ENCODE measurements around the gene CCDC194. TPM values are rescaled to one million over a fixed set of nuclear protein-coding genes. Genes with fewer than 3 reads are reported as not detected.

The CCDC194 gene
- total RNA-seq, 1 donor from 2014 or later, result not detected

GRCh38 chr19:17398902-17399527, 5.0 kb upstream of the CCDC194 start:
- Mint-ChIP-seq H3K4me1 (peaks cover 14% of the 10 kb centered on the region), H3K27ac (ENCODE audit: unreplicated experiment) (no peak overlapping the region), H3K36me3 (ENCODE audit: low read depth) (no peaks in the 10 kb centered on the region), H3K27me3 (ENCODE audit: low read depth) (no peaks in the 10 kb centered on the region), H3K4me3 (no peak overlapping the region), H3K9me3 (no peaks in the 10 kb centered on the region)
- TF ChIP-seq, protein P1, sequence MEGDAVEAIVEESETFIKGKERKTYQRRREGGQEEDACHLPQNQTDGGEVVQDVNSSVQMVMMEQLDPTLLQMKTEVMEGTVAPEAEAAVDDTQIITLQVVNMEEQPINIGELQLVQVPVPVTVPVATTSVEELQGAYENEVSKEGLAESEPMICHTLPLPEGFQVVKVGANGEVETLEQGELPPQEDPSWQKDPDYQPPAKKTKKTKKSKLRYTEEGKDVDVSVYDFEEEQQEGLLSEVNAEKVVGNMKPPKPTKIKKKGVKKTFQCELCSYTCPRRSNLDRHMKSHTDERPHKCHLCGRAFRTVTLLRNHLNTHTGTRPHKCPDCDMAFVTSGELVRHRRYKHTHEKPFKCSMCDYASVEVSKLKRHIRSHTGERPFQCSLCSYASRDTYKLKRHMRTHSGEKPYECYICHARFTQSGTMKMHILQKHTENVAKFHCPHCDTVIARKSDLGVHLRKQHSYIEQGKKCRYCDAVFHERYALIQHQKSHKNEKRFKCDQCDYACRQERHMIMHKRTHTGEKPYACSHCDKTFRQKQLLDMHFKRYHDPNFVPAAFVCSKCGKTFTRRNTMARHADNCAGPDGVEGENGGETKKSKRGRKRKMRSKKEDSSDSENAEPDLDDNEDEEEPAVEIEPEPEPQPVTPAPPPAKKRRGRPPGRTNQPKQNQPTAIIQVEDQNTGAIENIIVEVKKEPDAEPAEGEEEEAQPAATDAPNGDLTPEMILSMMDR (conservative IDR thresholded peaks at IDR 0.05), result no peak
- DNase-seq (ENCODE audit: low read depth, low spot score), result no peak

- Mint-ChIP-seq H3K4me3 (no peak overlapping the region), H3K27ac (ENCODE audit: unreplicated experiment) (no peak overlapping the region), H3K9me3 (no peaks in the 10 kb centered on the region), H3K27me3 (ENCODE audit: low read depth) (peaks cover 6% of the 10 kb centered on the region), H3K36me3 (ENCODE audit: low read depth) (no peaks in the 10 kb centered on the region), H3K4me1 (peaks cover 14% of the 10 kb centered on the region)
- TF ChIP-seq, protein P1 (conservative IDR thresholded peaks at IDR 0.05), result peak; percentile 64
- peak; percentile 51 for DNase-seq (ENCODE audit: low read depth, low spot score)
Measured at GRCh38 chr19:17394891-17395415, 957 bp upstream of the CCDC194 start.

- H3K36me3 Mint-ChIP-seq (ENCODE audit: low read depth), result no peaks in the 10 kb centered on the region
- H3K4me3 Mint-ChIP-seq, result peak overlapping the region; percentile 71
- DNase-seq (ENCODE audit: low read depth, low spot score), result no peak
- peaks cover 14% of the 10 kb centered on the region for H3K4me1 Mint-ChIP-seq
- H3K27ac Mint-ChIP-seq (ENCODE audit: unreplicated experiment), result no peak overlapping the region
- peaks cover 19% of the 10 kb centered on the region for H3K27me3 Mint-ChIP-seq (ENCODE audit: low read depth)
- no peaks in the 10 kb centered on the region for H3K9me3 Mint-ChIP-seq
- TF ChIP-seq, protein P1 (conservative IDR thresholded peaks at IDR 0.05), result no peak
Measured at GRCh38 chr19:17393002-17393401, 994 bp downstream of the CCDC194 start.

- TF ChIP-seq, protein P1 (conservative IDR thresholded peaks at IDR 0.05), result peak; percentile 41
- Mint-ChIP-seq H3K4me3 (peak overlapping the region; percentile 93), H3K9me3 (no peaks in the 10 kb centered on the region), H3K4me1 (peaks cover 14% of the 10 kb centered on the region), H3K27ac (ENCODE audit: unreplicated experiment) (no peak overlapping the region), H3K36me3 (ENCODE audit: low read depth) (no peaks in the 10 kb centered on the region), H3K27me3 (ENCODE audit: low read depth) (peaks cover 19% of the 10 kb centered on the region)
- DNase-seq (ENCODE audit: low read depth, low spot score), result no peak
Measured at GRCh38 chr19:17391371-17392151, 2.4 kb downstream of the CCDC194 start.

DNA sequence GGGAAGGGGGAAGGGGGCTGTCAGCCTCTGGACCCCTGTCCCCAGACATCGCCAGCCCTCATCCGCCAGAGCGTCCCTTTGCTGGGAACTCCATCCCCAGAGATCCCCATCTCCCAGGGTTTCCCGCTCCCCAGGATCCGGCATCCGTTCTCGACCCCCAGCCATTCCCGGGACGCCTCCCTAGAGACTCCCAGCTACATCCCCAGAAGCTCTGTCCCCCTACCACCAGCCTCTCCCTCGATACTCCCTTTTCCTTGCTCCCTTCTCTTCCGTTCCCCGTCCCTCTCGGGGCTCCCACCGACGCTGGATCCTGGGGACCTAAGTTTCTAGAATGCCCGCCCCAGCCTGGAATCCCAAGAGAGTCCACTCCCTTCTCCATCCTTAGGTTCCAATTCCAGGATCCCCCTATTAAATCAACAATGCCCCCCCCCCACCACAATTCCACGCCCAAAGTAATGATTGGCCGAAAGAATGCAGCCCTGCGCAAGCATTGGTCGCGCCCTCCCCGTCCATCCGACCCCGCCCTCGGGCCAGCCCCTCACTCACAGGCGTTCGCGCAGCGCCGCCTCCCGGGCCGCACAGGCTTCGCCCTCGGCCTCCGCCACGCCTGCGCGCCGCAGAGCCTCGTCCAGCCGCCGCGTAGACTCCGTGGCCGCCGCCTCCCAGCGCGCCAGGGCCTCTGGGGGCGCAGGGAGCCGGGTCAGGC, 3.2 kb downstream of the CCDC194 start:
- TF ChIP-seq, protein P1 (conservative IDR thresholded peaks at IDR 0.05), result peak; percentile 68
- H3K27ac Mint-ChIP-seq (ENCODE audit: unreplicated experiment), result no peak overlapping the region
- H3K27me3 Mint-ChIP-seq (ENCODE audit: low read depth), result peaks cover 21% of the 10 kb centered on the region
- H3K9me3 Mint-ChIP-seq, result no peaks in the 10 kb centered on the region
- H3K36me3 Mint-ChIP-seq (ENCODE audit: low read depth), result no peaks in the 10 kb centered on the region
- H3K4me1 Mint-ChIP-seq, result peaks cover 14% of the 10 kb centered on the region
- H3K4me3 Mint-ChIP-seq, result peak overlapping the region; percentile 93
- peak; percentile 89 for DNase-seq (ENCODE audit: low read depth, low spot score)
